HPDE6-E6E7 (cell line): ENCODE measurements around the gene OR5F1.

Experiments
- DNase-seq: peaks from one replicate; pipeline ENCODE4 v3.0.0; 2011; ENCODE audit warnings: missing footprints; ENCODE audit errors: extremely low spot score

OR5F1 gene

GRCh38 chr11:55994525-55994924 is at the start of gene OR5F1:
TSS of gene OR5F1 (minus strand) at chr11:55994625. CDS start at chr11:55994625, 0 bp downstream.
- DNase-seq: no peak

- DNase-seq: no peak
Measured at GRCh38 chr11:56027354-56027753, 32.9 kb upstream of the OR5F1 start, which contains the start of gene OR5AS1. TSS of gene OR5AS1 (plus strand) at chr11:56027654. CDS start at chr11:56030419, 2,765 bp downstream.

- DNase-seq: no peak
Measured at GRCh38 chr11:56013805-56014204, 19.4 kb upstream of the OR5F1 start.

GRCh38 chr11:56010716-56011115 is 16.3 kb upstream of the OR5F1 start:
- no peak for DNase-seq

- no peak for DNase-seq
Measured at GRCh38 chr11:55970935-55971334, 23.5 kb downstream of the OR5F1 start.

GRCh38 chr11:55969845-55970244 is 24.6 kb downstream of the OR5F1 start, which contains the start of gene OR10AG1:
TSS of gene OR10AG1 (minus strand) at chr11:55969945. CDS start at chr11:55969907, 38 bp downstream.
- DNase-seq: no peak

GRCh38 chr11:55967914-55968313 is 26.5 kb downstream of the OR5F1 start:
- no peak for DNase-seq

- DNase-seq: no peak
Measured at GRCh38 chr11:55966391-55966790, 28.0 kb downstream of the OR5F1 start.

- DNase-seq: no peak
Measured at GRCh38 chr11:55956521-55956920, 37.9 kb downstream of the OR5F1 start.

- no peak for DNase-seq
Measured at GRCh38 chr11:55949330-55949729, 45.1 kb downstream of the OR5F1 start.
